Panc1 (cell line): ENCODE results near the gene CASP5. TPM values are rescaled to one million over a fixed set of nuclear protein-coding genes. Genes with fewer than 3 reads are reported as not detected.
"Not testable (repeated sequence)": the region's sequence is repeated elsewhere in the genome, so short reads cannot be mapped to it uniquely, and the experiment has no call there.

Experiments
- ATAC-seq: fragments of 200-7000 bp; cut with Tn5 transposase; 2 replicates; pipeline ENCODE4 v1.9.1; 2020; ENCODE audit warnings: mild to moderate bottlenecking, moderate library complexity
- BruUV-seq: library from RNA; stranded (reverse); fragments of 400-500 nt; replicated peaks from 2 replicates; lab custom pipeline; 2021; lab: Mats Ljungman, UMichigan
- CTCF ChIA-PET: fragments of 300-600 bp; sonication (Branson Sonifier 250); formaldehyde crosslinking; loops from one replicate; lab custom pipeline; 2022; ENCODE audit warnings: antibody characterized with exemption; lab: Charles Lee
- POLR2A ChIA-PET: fragments of 300-600 bp; sonication (Branson Sonifier 250); formaldehyde crosslinking; loops from one replicate; lab custom pipeline; 2022; ENCODE audit warnings: antibody characterized with exemption; lab: Charles Lee
- DNase-seq: peaks from one replicate; pipeline ENCODE4 v3.0.0-alpha.2; 2010; ENCODE audit warnings: low read depth, low spot score
- H3K27ac ChIP-seq: 2 replicates; pipeline ENCODE4 v1.5.1; 2011; ENCODE audit warnings: mild to moderate bottlenecking, low read length, inconsistent platforms
- H3K27me3 ChIP-seq: fragments of 200-500 bp; sonication (Bioruptor generic); 2 replicates; pipeline ENCODE4 v1.6.0; 2014; ENCODE audit warnings: low read length, inconsistent platforms; ENCODE audit not compliant: control insufficient read depth, insufficient read depth
- H3K36me3 ChIP-seq: fragments of 200-500 bp; sonication (Bioruptor generic); 2 replicates; pipeline ENCODE4 v1.5.1; 2014; ENCODE audit warnings: inconsistent platforms, mild to moderate bottlenecking, low read length, moderate library complexity; ENCODE audit not compliant: control insufficient read depth, insufficient read depth
- H3K4me1 ChIP-seq: 2 replicates; pipeline ENCODE4 v1.5.1; 2011; ENCODE audit warnings: inconsistent platforms, mild to moderate bottlenecking, low read length, moderate library complexity; ENCODE audit not compliant: control insufficient read depth, insufficient read depth
- H3K4me3 ChIP-seq, 2 experiments: 2 replicates each; pipeline ENCODE4 v1.5.1; 2011 to 2012; ENCODE audit warnings: low read depth in 2 of 2, low read length in 2 of 2, mild to moderate bottlenecking in 2 of 2, inconsistent platforms in 1 of 2, moderate library complexity in 1 of 2
- H3K9me3 ChIP-seq: fragments of 200-500 bp; sonication (Bioruptor generic); 2 replicates; pipeline ENCODE4 v1.5.1; 2014; ENCODE audit warnings: low read depth, mild to moderate bottlenecking, inconsistent platforms, low read length, moderate library complexity; ENCODE audit not compliant: control insufficient read depth, insufficient read depth
- CTCF ChIP-seq: fragments of 450-650 bp; IDR thresholded peaks from 2 replicates; pipeline ENCODE4 v1.5.1; 2017; ENCODE audit warnings: mild to moderate bottlenecking
- POLR2AphosphoS5 ChIP-seq: IDR thresholded peaks from 2 replicates; pipeline ENCODE4 v1.6.1; 2012; ENCODE audit warnings: mild to moderate bottlenecking, low read depth, low read length, moderate library complexity
- REST ChIP-seq, 2 experiments: IDR thresholded peaks; 2 replicates each; pipeline ENCODE4 v1.6.1; 2011 to 2012; ENCODE audit warnings: low read depth in 2 of 2, control low read depth in 1 of 2, low read length in 1 of 2, mild to moderate bottlenecking in 1 of 2, moderate library complexity in 1 of 2; ENCODE audit not compliant: insufficient read depth in 1 of 2
- SIN3A ChIP-seq: IDR thresholded peaks from 2 replicates; pipeline ENCODE4 v1.6.1; 2012; ENCODE audit warnings: low read depth, mild to moderate bottlenecking, low read length, moderate library complexity, borderline replicate concordance; ENCODE audit not compliant: insufficient read depth
- in situ Hi-C: cut with HindIII; loops from 2 replicates; pipeline ENCODE4 v1.10.0; 2016; ENCODE audit warnings: low sequenced_read_pairs, low pct_unique_long_range_greater_than_20kb
- intact Hi-C: fragments of 100-400 bp; cut with micrococcal nuclease; formaldehyde crosslinking; loops from one replicate; pipeline ENCODE4 v1.10.0; 2022; ENCODE audit not compliant: unreplicated experiment
- total RNA-seq: library from RNA; stranded (reverse); gene quantifications from one replicate; pipeline ENCODE4 v1.2.1, GENCODE V29; 2021; ENCODE audit not compliant: unreplicated experiment

The CASP5 gene
- total RNA-seq, 1 experiment from 2014 or later: not detected

- Histone ChIP-seq H3K27ac (no peak overlapping the region), H3K27me3 (no peaks in the 10 kb centered on the region), H3K9me3 (no peaks in the 10 kb centered on the region), H3K4me1 (no peaks in the 10 kb centered on the region), H3K36me3 (no peaks in the 10 kb centered on the region; the same call in 1 of the 2 replicates), H3K4me3 (no peak overlapping the region)
- TF ChIP-seq REST (IDR thresholded peaks at IDR 0.05; ENCODE audit: insufficient read depth in 1 of 2, low read depth in 2 of 2, low read length in 1 of 2) (no peak), POLR2AphosphoS5 (no peak), SIN3A (no peak), CTCF (no peak)
- CTCF ChIA-PET: no interaction called here
- BruUV-seq: no TSS peak
- ATAC-seq (no peak), DNase-seq (no peak)
- in situ Hi-C loops: no loop called here
- intact Hi-C loops: no loop called here
- POLR2A ChIA-PET: no interaction called here
Observed at GRCh38 chr11:105070306-105070705, 47.3 kb upstream of the CASP5 start.

GRCh38 chr11:105069749-105070148 lies 46.8 kb upstream of the CASP5 start:
- H3K36me3 ChIP-seq, DNase-seq, H3K4me3 ChIP-seq, H3K4me1 ChIP-seq, H3K9me3 ChIP-seq, intact Hi-C loops, H3K27me3 ChIP-seq, H3K27ac ChIP-seq, in situ Hi-C loops, ATAC-seq, CTCF ChIA-PET, POLR2A ChIA-PET, BruUV-seq: not testable (repeated sequence)

GRCh38 chr11:105063245-105063941 lies 40.4 kb upstream of the CASP5 start:
- intact Hi-C loops: not testable (repeated sequence)

More at GRCh38 chr11:105063245-105063941, 40.4 kb upstream of the CASP5 start:
- ATAC-seq, H3K4me1 ChIP-seq, in situ Hi-C loops, H3K4me3 ChIP-seq, H3K36me3 ChIP-seq, BruUV-seq, DNase-seq, CTCF ChIA-PET, H3K27ac ChIP-seq, POLR2A ChIA-PET, H3K27me3 ChIP-seq, H3K9me3 ChIP-seq: not testable (repeated sequence)
